Measurements from ENCODE around the gene GRIN2B.

GRCh38 chr12:13973996-13974395 lies 7.4 kb downstream of the GRIN2B start:
- TF ChIP-seq CTCF (IDR thresholded peaks at IDR 0.05; ENCODE audit: insufficient read depth, low read depth, low read length), result no peak
- TF ChIP-seq EZH2 (IDR thresholded peaks at IDR 0.05; ENCODE audit: insufficient read depth, low read length), result no peak
